Measurements from ENCODE around the gene MAGED2. TPM values are rescaled to one million over a fixed set of nuclear protein-coding genes. Genes with fewer than 3 reads are reported as not detected.

The MAGED2 gene
- total RNA-seq, 1 experiment from 2014 or later: 32.4 TPM

- POLR2A ChIA-PET: no interaction called here
Measured at GRCh38 chrX:54842607-54843006, 35.1 kb downstream of the MAGED2 start.

More at GRCh38 chrX:54842607-54843006, 35.1 kb downstream of the MAGED2 start:
- Histone ChIP-seq H3K4me2 (ENCODE audit: low read length) (no peak overlapping the region), H4K20me1 (ENCODE audit: insufficient read depth) (no peaks in the 10 kb centered on the region), H3K9ac (ENCODE audit: low read length) (no peak overlapping the region), H3K9me2 (ENCODE audit: insufficient read depth) (no peaks in the 10 kb centered on the region), H3K4me1 (ENCODE audit: control insufficient read depth in 1 of 2, insufficient read depth in 2 of 2, low read length in 2 of 2) (no peaks in the 10 kb centered on the region), H3K36me3 (ENCODE audit: control insufficient read depth in 1 of 2, insufficient read depth in 2 of 2, low read length in 2 of 2) (no peaks in the 10 kb centered on the region), H3K27me3 (ENCODE audit: insufficient read depth, low read length) (no peaks in the 10 kb centered on the region), H3K27ac (ENCODE audit: low read depth, low read length) (no peak overlapping the region), H3K9me3 (ENCODE audit: control insufficient read depth in 1 of 2, insufficient read depth in 1 of 2, low read depth in 1 of 2, low read length in 2 of 2) (no peaks in the 10 kb centered on the region), H3K4me3 (replicated peaks in 1 of 2; ENCODE audit: low read depth in 1 of 2, low read length in 2 of 2) (no peak overlapping the region), H2AFZ (ENCODE audit: low read depth, low read length, poor library complexity, severe bottlenecking) (no peak overlapping the region), H3K79me2 (ENCODE audit: insufficient read depth, low read length) (no peaks in the 10 kb centered on the region)
- TF ChIP-seq SP1 (IDR thresholded peaks at IDR 0.05; ENCODE audit: low read depth): no peak
- TF ChIP-seq EZH2phosphoT487 (IDR thresholded peaks at IDR 0.05; ENCODE audit: borderline replicate concordance): no peak
- no peak for TF ChIP-seq SIN3A (IDR thresholded peaks at IDR 0.05; ENCODE audit: low read depth)
- no peak for TF ChIP-seq CBX3 (IDR thresholded peaks at IDR 0.05; ENCODE audit: low read depth)
- TF ChIP-seq, protein P1, sequence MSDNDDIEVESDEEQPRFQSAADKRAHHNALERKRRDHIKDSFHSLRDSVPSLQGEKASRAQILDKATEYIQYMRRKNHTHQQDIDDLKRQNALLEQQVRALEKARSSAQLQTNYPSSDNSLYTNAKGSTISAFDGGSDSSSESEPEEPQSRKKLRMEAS (IDR thresholded peaks at IDR 0.05): no peak
- TF ChIP-seq ELF1 (IDR thresholded peaks at IDR 0.05; ENCODE audit: borderline replicate concordance, low read depth): no peak
- TF ChIP-seq ZFX (IDR thresholded peaks at IDR 0.05): no peak
- TF ChIP-seq FOSL1 (IDR thresholded peaks at IDR 0.05; ENCODE audit: low read depth): no peak
- no peak for TF ChIP-seq RAD21 (IDR thresholded peaks at IDR 0.05; ENCODE audit: low read depth)
- TF ChIP-seq TCF7L2 (IDR thresholded peaks at IDR 0.05; ENCODE audit: borderline replicate concordance, extremely low read depth, insufficient read depth, insufficient read length): no peak
- TF ChIP-seq POLR2A (IDR thresholded peaks at IDR 0.05; ENCODE audit: borderline replicate concordance, extremely low read depth, insufficient read depth, insufficient read length): no peak
- TF ChIP-seq POLR2AphosphoS5 (IDR thresholded peaks at IDR 0.05; ENCODE audit: low read depth, low read length): no peak
- TF ChIP-seq ZNF274 (IDR thresholded peaks at IDR 0.05; ENCODE audit: low read depth, low read length): no peak
- TF ChIP-seq JUND (IDR thresholded peaks at IDR 0.05): no peak
- TF ChIP-seq YY1 (IDR thresholded peaks at IDR 0.05; ENCODE audit: extremely low read depth, insufficient replicate concordance, low read depth, low read length): no peak
- TF ChIP-seq EZH2 (IDR thresholded peaks at IDR 0.05): no peak
- TF ChIP-seq, protein P2, sequence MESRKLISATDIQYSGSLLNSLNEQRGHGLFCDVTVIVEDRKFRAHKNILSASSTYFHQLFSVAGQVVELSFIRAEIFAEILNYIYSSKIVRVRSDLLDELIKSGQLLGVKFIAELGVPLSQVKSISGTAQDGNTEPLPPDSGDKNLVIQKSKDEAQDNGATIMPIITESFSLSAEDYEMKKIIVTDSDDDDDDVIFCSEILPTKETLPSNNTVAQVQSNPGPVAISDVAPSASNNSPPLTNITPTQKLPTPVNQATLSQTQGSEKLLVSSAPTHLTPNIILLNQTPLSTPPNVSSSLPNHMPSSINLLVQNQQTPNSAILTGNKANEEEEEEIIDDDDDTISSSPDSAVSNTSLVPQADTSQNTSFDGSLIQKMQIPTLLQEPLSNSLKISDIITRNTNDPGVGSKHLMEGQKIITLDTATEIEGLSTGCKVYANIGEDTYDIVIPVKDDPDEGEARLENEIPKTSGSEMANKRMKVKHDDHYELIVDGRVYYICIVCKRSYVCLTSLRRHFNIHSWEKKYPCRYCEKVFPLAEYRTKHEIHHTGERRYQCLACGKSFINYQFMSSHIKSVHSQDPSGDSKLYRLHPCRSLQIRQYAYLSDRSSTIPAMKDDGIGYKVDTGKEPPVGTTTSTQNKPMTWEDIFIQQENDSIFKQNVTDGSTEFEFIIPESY (IDR thresholded peaks at IDR 0.05; ENCODE audit: extremely low read depth, insufficient replicate concordance, low read length): no peak
- TF ChIP-seq SRF (IDR thresholded peaks at IDR 0.05; ENCODE audit: low read depth): no peak
- no TSS peak for BruUV-seq (replicated peaks)
- intact Hi-C loops (cut with micrococcal nuclease): no loop called here
- no peak for DNase-seq (ENCODE audit: low read depth, low spot score)
- ATAC-seq: no peak
- ChIA-PET RAD21 (ENCODE audit: low non-redundant PET in 1 of 2, low total read pairs in 2 of 2, uncharacterized antibody in 2 of 2, unreplicated experiment in 2 of 2) (no interaction called here), CTCF (no interaction called here)

Measured in HCT116 (cell line).